Measurements from ENCODE around the gene SDF4. TPM values are rescaled to one million over a fixed set of nuclear protein-coding genes. Genes with fewer than 3 reads are reported as not detected.

The SDF4 gene
- polyA plus RNA-seq, 3 donors = 106 to 141 (median 132) TPM

DNA sequence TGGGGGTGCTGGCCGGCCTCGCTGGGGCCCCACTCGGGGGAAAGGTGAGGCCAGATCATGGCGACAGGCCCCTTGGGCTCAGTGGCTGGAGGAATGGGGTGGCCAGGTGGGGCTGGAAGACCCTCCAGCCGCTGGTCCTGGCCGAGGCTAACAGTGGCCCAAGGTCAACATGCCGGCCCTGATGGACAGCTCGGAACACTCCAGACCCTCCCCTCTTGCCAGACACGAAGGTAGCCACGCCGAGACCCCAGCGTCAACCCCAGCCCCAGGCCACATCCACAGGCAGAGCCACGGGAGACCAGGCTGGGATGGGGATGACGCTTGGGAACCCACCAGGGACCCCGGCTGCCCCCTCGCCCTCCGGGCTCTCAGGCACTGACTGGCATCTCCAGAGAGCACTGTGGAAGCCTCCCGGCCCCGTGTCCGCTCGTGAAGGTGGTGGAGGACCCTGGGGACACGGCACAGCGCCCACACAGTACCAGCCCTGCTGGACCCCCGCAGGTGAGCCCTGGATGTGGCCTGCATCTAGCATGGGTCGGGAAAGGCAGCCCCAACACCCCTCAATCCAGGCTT lies 15.6 kb upstream of the SDF4 start:
- no peak for DNase-seq (ENCODE audit: extremely low read depth in 1 of 11, low read depth in 9 of 11, low spot score in 4 of 11)

DNA sequence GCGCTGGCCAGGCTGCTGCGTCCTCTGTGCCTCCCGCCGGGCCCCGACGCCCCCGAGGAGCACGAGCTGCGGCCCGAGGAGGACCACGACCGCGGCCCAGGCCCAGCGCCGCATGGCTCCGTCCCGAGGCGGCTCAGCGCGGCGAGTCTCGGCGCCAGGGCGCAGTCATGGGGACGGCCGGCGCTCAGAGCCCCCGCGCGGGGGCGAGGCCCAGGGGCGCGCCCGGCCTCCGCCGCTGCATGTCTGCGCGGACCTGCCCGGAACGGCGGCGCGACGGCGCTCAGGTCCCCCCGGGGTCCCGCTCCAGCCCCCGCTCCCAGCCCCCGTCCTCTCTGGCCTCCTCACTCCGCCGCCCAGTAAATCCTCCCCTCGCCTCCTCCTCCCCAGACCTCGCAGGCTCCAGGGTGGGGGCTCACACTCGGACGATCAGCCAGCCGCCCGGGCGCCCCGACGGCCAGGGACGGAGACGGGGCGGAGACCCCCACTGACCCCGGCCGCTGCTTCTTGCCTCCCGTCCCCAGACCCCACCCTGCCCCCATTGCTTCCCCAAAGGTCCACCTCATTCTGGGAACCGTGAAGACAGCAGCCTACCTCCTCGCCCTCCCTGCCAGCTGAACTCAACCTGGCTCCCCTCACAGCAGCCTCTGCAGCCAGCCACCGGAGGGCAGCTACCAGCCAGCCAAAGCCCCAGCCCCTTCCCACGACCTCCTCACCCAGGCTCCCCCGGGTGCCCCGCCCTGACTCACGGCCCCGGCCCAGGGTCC lies 15.0 kb upstream of the SDF4 start, which contains the start of gene C1QTNF12:
C1QTNF12 (minus strand) TSS at position 146 of the 764 bp plus-strand sequence; CDS start at position 114, 32 bp downstream.
- no peak for DNase-seq (ENCODE audit: extremely low read depth in 1 of 11, low read depth in 9 of 11, low spot score in 4 of 11)

DNA sequence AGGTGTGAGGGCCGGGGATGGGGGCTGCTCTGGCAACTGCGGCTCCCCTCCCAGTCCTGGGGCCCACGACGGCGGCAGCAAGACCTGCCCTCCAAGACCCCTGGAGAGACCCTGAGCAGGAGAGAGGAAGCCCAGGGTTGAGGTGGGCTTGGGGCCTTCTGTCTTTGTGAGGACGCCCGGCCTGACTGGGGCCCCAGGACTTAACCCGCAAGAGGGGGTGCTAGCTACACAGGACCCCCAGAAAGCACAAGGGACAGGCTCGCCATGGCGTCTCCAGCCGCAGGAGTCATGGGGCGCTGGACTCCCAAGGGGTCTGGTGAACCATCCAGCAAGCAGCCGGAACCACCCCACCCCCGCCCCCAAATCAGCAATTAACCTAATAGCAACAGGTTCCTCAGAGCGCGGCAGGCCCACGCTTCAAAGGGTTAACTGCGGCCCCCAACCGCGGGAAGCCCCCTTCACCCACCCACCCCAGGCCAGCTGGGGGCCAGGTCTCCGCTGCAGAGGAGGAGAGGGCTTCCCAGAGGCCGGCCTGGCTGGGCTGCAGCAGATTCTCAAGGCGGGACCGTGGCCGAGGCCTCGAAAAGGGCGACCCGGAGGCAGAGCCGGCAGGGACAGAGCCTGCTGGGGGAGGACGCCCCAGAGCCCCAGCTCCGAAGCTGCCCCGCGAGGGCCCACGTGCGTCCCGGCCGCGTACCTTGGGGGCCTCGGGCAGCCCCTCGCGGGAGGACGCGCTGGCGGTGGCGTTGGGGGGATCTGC lies 14.2 kb upstream of the SDF4 start:
- DNase-seq (ENCODE audit: extremely low read depth in 1 of 11, low read depth in 9 of 11, low spot score in 4 of 11) = no peak

DNA sequence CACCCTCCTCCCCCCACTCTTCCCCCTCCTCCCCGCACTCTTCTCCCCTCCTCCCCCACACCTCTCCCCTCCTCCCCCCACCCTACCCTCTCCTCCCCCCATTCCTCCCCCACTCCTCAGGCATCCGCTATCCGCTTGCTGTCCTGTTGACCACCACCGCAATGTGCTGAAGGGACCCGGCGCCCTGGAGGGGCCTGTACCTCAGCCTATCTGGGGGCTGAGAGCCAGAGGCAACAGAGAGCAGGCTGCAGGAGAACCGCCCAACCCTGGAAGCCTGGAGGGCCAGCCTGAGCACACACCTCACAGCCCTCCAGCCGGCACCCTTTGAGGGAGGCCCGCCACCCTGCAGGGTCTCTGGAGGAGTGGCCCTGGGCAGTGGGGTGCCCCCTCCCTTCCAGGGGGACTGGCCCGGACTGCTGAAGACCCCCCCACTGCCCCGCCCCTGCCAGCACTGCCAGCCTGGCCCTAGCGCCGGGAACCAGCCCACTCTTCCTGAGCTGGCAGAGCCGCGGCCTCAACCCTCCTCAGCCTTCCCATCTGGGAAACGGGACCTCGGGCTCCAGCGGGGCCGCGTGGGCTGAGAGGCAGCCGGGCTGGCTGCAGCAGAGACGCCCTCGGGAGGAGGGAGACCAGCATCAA lies 13.5 kb upstream of the SDF4 start:
- DNase-seq (ENCODE audit: extremely low read depth in 1 of 11, low read depth in 9 of 11, low spot score in 4 of 11) = no peak

GRCh38 chr1:1244192-1244811 lies 12.5 kb upstream of the SDF4 start:
- DNase-seq (ENCODE audit: extremely low read depth in 1 of 11, low read depth in 9 of 11, low spot score in 4 of 11) = no peak

DNA sequence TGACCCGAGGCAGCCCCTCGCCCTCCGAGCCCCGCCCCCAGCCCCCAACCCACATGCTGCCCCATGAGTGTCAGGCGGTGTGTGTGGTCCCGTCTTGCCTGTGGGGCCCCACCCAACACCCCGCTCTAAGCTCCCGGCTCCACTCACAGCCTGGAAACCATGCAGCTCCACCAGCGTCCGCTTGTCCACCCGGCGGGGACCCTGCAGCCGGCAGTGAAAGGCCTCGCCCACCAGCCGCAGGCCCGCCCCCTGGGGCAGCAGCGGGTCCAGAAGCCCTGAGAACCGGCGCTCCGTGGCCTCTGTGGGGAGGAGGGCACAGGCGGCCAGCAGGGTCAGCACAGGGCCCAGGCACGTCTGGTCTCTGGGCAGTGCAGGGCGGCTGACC lies 12.0 kb upstream of the SDF4 start:
- no peak for DNase-seq (ENCODE audit: extremely low read depth in 1 of 11, low read depth in 9 of 11, low spot score in 4 of 11)

- no peak for DNase-seq (ENCODE audit: extremely low read depth in 1 of 11, low read depth in 9 of 11, low spot score in 4 of 11)
Observed at GRCh38 chr1:1243266-1243660, 11.5 kb upstream of the SDF4 start.

- no peak for DNase-seq (ENCODE audit: extremely low read depth in 1 of 11, low read depth in 9 of 11, low spot score in 4 of 11)
Observed at GRCh38 chr1:1242461-1243265, 10.9 kb upstream of the SDF4 start.

- no peak for DNase-seq (ENCODE audit: extremely low read depth in 1 of 11, low read depth in 9 of 11, low spot score in 4 of 11)
Observed at GRCh38 chr1:1241588-1242219, 9.9 kb upstream of the SDF4 start.

GRCh38 chr1:1240822-1241587 lies 9.2 kb upstream of the SDF4 start:
- DNase-seq (ENCODE audit: extremely low read depth in 1 of 11, low read depth in 9 of 11, low spot score in 4 of 11) = no peak

GRCh38 chr1:1240348-1240732 lies 8.5 kb upstream of the SDF4 start:
- DNase-seq (ENCODE audit: extremely low read depth in 1 of 11, low read depth in 9 of 11, low spot score in 4 of 11) = no peak

GRCh38 chr1:1239614-1240347 lies 8.0 kb upstream of the SDF4 start:
- DNase-seq (ENCODE audit: extremely low read depth in 1 of 11, low read depth in 9 of 11, low spot score in 4 of 11) = no peak

DNA sequence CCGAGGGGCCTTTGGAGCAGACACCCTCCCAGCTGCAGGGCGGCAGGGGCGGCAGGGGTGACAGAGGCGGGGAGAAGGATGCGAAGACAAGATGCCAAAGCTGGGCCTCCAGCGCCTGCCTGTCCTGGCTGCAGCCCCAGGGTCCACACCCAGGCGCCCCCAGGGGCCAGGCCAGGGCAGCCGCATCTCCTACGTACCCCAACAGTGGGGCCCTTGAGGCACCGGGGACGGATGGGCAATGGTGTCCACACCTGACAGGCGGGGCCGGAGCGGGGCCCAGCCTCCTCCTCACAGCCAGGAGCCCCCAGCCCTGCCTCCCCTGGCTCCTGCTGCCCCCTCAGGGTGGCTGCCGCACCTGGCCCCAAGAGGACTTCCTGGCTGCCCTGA lies 7.4 kb upstream of the SDF4 start:
- DNase-seq (ENCODE audit: extremely low read depth in 1 of 11, low read depth in 9 of 11, low spot score in 4 of 11) = no peak

GRCh38 chr1:1238702-1239178 lies 6.9 kb upstream of the SDF4 start:
- DNase-seq (ENCODE audit: extremely low read depth in 1 of 11, low read depth in 9 of 11, low spot score in 4 of 11) = no peak

DNA sequence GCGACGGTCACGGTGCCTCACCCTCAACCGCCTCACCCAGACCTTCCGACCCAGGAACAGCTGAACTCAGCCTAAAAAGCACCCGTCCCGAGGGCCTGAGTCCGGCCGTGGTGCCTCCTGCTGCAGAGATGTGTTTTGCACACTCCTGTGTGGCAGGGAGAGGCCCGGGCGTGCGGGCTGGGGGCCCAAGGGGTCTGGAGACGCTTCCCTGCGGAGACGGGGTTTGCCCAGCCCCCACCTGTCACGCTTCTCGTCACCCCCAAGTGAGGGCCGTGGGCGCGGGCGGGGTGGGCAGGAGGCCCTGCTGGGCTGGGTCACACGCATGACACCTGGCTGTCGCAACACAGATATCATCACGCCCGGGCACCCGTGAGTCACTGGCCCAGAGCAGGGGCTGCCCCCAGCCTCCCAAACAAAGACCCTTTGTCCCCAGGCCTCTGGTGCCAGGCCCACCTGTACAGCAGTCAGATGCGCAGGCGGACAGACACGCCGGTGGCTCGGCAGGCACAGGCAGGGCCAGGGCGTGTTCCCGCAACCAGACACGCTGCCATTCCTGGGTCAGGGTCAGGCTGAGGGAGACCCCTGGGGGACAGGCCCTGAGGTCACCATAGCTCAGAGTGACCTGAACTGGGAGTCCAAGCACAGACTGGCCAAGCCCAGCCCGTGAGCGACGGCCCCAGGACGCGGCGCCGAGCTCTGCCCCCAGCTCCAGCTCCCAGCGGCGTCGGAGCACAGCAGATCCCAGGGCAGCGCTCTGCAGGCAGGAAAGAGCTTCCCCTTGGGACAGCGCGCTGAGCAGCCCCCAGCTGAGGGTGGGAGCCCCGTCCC lies 6.3 kb upstream of the SDF4 start:
- DNase-seq (ENCODE audit: extremely low read depth in 1 of 11, low read depth in 9 of 11, low spot score in 4 of 11) = no peak
